ENCODE data around the gene TMEM213.
"Not testable (repeated sequence)": the region's sequence is repeated elsewhere in the genome, so short reads cannot be mapped to it uniquely, and the experiment has no call there.

The TMEM213 gene

GRCh38 chr7:138798836-138799235 lies 1.0 kb downstream of the TMEM213 start:
- no peak for DNase-seq

- DNase-seq: no peak
Measured at GRCh38 chr7:138799336-138800000, 1.7 kb downstream of the TMEM213 start.

DNA sequence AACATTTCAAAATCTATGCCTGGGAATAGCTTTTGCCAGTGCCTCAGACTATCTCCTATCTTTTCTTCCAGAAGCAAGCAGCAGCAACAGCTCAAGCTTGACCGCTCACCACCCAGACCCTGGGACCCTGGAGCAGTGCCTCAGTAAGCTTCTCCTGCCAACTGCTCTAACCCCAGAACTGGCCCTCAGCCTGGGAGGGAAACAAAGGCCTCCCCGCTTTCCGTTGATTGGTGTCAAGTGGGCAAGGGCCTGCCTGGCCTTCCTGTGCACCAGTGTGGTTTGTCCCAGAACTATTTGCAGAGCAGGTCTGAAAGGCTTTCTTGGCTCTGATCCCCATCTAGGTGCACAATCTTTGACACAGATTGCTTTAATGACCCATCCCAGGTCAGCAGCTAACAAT lies 3.5 kb downstream of the TMEM213 start:
- no peak for DNase-seq

DNA sequence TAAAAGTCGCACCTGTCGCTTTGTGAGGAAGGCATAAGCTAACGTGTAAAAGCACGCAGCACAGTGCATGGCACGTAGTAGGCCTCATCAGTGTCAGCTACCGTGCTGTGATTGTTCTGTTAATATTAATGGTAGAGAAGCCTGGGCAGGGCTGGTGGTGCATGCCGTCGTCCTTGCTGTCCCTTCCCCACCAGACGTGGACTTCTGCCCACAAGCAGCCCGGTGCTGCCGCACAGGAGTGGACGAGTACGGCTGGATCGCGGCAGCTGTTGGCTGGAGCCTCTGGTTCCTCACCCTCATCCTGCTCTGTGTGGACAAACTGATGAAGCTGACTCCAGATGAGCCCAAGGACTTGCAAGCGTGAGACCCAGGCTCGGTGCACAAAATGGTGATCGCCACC lies 4.9 kb downstream of the TMEM213 start:
- no peak for DNase-seq

- DNase-seq: no peak
Measured at GRCh38 chr7:138804618-138805017, 6.8 kb downstream of the TMEM213 start.

DNA sequence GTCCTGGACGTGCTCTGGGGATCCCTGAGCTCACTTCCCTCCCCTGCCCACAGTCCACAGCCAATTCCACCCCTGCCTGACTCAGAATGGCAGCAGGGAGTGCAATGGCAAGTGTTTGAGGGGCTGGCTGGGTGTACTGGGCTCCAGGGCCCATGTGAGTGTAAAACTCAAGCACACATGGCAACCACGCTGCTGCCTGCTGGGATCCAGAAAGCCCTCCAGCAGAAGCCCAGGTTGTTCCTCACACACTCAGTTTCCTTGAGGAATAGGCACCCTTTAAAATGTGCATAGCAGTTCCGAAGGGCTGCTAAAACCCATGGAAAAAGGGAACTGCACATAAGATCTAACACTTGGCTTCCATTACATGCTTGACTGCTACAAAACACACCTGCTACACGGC lies 11.6 kb downstream of the TMEM213 start:
- no peak for DNase-seq

DNA sequence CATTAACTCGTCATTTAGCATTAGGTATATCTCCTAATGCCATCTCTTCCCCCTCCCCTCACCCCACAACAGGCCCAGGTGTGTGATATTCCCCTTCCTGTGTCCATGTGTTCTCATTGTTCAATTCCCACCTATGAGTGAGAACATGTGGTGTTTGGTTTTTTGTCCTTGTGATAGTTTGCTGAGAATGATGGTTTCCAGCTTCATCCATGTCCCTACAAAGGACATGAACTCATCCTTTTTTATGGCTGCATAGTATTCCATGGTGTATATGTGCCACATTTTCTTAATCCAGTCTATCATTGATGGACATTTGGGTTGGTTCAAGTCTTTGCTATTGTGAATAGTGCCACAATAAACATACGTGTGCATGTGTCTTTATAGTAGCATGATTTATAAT lies 13.5 kb downstream of the TMEM213 start:
- not testable (repeated sequence) for DNase-seq

GRCh38 chr7:138813945-138814344 lies 16.2 kb downstream of the TMEM213 start:
- DNase-seq: no peak

DNA sequence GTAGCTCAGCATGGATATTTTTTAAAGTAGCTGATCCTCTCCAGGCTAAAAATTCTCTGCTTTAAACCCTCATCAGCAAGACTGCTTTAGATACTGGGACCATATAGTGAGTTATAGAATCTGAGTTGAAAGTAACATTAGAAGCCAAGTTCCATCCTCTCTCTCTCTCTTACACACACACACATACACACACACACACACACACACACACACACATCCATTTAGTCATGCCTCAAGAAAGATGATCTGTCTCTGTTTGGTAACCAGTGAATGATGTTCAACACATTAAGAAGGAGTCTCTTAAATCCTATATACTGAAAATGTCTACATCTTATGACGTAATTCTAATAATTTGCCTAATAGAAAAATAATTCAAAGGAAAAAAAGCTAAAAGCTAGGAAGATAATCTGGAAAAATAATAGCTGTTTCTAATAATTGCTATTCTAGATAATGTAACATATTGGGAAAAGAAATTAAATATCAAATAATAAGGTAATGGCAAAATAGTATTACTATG lies 17.1 kb downstream of the TMEM213 start:
- DNase-seq: no peak

- DNase-seq: no peak
Measured at GRCh38 chr7:138816650-138817049, 18.9 kb downstream of the TMEM213 start.

- DNase-seq: no peak
Measured at GRCh38 chr7:138819625-138820024, 21.8 kb downstream of the TMEM213 start.

DNA sequence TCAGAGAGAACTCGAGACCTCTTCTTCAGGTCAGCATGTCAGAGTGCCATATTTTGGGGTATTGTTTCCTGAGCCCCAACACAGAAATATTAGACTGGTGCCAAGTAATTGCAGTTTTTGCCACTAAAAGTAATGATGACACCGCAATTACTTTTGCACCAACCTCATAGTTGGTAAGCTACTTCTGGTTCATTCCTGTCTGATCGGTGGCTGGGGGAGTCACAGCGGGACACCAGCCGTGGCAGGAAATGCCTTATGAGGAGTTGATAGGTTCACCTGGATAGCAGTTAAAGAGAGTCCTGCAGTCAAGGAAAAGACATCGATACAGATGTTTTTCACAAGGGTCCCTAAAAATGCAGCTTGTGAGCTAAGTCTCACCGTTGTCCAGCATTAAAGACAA lies 24.1 kb downstream of the TMEM213 start:
- DNase-seq: no peak

GRCh38 chr7:138822867-138823535 lies 25.2 kb downstream of the TMEM213 start:
- DNase-seq: no peak

GRCh38 chr7:138825049-138825721 lies 27.4 kb downstream of the TMEM213 start:
- no peak for DNase-seq

GRCh38 chr7:138828302-138828701 lies 30.5 kb downstream of the TMEM213 start:
- DNase-seq: no peak

GRCh38 chr7:138829335-138829734 lies 31.5 kb downstream of the TMEM213 start:
- DNase-seq: no peak

- no peak for DNase-seq
Measured at GRCh38 chr7:138832966-138833365, 35.2 kb downstream of the TMEM213 start.

- DNase-seq: no peak
Measured at GRCh38 chr7:138833596-138833995, 35.8 kb downstream of the TMEM213 start.

GRCh38 chr7:138834583-138834982 lies 36.8 kb downstream of the TMEM213 start:
- no peak for DNase-seq

- no peak for DNase-seq
Measured at GRCh38 chr7:138835087-138835486, 37.3 kb downstream of the TMEM213 start.

- DNase-seq: no peak
Measured at GRCh38 chr7:138837627-138838026, 39.8 kb downstream of the TMEM213 start.

DNA sequence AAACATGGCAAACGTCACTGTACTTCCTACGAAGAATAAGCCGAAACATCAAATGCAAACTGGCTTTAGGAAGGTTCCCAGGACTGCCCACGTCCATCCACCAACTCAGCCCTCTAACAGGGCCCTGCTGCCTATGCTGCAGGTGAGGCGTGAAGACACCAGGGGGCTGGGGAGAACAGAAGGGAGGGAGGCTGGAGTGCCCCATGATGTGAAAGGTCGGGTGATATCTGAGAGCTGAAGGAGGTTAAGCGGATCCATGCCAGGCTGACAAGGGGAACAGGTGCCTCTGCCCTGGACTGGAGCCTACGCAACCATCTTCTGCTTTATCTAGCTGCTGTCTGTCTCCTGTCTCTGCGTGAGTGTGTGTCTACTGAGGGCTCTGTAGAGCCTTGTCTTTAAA lies 40.4 kb downstream of the TMEM213 start:
- DNase-seq: no peak

GRCh38 chr7:138842111-138842510 lies 44.3 kb downstream of the TMEM213 start:
- DNase-seq: peak; percentile 18
